Fibroblast of skin of scalp (primary cell): ENCODE measurements around the gene BRD3OS.

ENCODE experiments used
- DNase-seq: peaks from one replicate; pipeline ENCODE4 v3.0.0-alpha.2; 2013

Gene BRD3OS

DNA sequence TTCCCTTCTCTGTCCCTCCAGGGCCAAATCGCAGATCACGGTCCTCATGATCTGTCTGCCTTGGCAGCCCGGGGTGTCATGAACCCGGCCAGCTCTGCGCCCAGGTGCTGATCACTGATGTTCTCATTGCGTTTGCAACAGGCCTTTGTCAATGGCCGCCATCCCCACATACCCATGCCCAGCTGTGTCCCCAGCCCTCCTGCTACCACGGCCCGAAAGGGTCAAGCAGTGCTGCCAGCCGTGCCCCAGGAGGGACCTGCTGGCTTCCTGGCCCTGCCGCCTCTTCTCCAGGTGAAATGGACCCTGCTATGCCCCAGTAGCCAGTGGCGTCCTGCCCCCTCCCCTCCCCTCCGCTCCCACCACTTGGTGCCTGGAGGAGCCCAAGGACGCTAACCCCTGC lies 20.4 kb upstream of the BRD3OS start:
- no peak for DNase-seq

DNA sequence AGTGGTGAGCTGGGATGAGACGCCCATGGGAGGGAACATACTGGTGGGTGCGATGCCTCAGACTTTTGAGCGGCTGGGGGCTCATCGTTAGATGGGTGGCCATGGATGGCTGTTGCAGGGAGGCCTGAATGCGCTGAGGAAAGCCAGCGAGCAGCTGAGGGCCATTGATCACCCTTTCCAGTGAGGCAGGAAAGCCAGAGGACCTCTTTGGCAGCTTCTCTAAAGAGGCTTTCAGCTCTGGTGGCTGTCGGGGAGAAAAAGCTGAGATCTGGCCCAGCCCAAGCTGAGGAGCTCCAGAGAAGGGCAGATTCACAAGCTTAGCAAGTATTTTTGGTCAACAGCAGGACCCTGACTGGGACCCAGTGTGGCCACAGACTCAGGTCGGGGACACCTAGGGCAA lies 19.9 kb upstream of the BRD3OS start:
- DNase-seq, result no peak

- DNase-seq, result no peak
These were observed 18.1 kb upstream of the BRD3OS start for GRCh38 chr9:134007150-134007549.

- no peak for DNase-seq
These were observed 17.7 kb upstream of the BRD3OS start for GRCh38 chr9:134007571-134007970.

- no peak for DNase-seq
These were observed 14.7 kb upstream of the BRD3OS start for GRCh38 chr9:134010310-134011173.

- DNase-seq, result no peak
These were observed 13.9 kb upstream of the BRD3OS start for GRCh38 chr9:134011401-134011800.

DNA sequence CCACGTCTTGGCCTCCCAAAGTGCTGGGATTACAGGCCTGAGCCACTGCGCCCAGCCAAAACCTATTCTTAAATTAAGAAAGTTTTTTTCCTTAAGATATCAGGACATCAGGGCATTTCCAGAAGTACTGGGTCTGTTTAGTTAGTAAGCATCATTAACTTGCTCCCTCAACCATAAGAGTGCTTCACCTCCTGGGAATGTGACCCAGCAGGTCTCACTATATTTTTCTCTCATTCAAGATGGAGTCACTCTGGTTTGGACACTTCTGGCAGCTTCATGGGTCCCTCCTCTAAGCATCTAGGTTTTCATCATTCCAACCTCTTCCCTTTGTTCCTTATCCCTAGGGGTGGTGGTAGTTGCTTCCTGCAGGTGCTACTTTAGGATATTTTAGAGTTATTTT lies 10.3 kb upstream of the BRD3OS start:
- DNase-seq, result no peak

- no peak for DNase-seq
These were observed 978 bp upstream of the BRD3OS start for GRCh38 chr9:134024214-134024792.

DNA sequence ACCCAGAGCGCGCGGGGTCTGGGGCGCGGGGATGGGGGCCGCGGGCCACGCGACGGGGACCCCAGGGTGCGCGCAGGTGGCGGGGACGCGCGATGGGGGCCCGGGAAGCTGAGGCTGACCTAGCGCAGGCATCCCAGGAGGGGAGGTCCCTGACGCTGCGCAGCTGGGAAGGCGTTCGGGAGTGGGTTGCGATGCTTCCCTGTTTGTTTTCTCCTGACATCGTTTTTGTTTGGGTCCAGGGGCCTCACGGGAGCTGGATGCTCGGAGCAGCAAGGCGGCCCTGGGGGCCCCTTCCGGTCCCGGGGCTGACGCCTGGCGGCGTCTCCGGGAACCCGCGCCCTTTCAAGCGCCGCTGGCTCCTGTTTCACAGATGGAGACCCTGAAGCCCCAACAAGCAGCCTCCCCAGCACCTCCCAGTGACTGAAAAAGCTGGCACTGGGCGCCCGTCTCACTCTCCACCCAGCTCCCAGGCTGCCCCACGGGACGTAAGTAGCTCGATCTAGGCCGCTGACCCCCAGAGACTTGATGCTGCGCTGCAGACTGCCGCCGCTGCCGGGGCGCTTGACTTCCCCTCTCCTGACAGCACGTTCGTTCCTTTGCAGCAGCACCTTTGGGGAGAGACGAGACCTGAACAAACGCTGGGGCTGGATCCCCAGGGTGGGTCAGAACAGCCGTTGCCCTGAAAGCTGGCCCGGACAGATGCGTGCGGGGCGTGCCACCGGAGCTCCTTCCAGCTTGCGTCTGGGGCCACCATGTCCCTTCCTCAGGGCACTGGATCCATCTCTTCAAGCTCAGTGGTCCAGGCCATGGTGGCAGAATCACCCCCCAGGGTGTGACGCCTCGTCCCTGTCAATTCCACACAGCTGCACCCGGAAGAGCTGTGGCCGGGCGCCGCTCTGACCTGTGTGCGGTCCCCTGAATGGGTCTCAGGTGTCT lies 593 bp downstream of the BRD3OS start:
- peak; percentile 15 for DNase-seq

DNA sequence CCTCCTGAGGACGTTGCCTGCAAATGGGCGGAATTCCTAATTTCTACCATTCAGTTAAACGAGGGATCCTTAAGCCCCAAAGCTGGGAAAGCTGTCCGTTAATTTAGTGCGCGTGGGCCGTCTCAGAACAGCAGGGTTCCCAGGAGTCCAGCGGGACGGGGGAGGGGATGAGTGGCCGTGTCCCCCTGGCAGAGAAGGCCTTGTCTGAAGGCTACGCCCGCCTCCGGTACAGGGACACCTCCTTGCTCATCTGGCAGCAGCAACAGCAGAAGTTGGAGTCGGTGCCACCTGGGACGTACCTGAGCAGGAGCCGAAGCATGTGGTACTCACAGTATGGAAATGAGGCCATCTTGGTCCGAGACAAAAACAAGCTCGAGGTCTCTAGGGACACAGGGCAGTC lies 1.3 kb downstream of the BRD3OS start:
- DNase-seq, result no peak

DNA sequence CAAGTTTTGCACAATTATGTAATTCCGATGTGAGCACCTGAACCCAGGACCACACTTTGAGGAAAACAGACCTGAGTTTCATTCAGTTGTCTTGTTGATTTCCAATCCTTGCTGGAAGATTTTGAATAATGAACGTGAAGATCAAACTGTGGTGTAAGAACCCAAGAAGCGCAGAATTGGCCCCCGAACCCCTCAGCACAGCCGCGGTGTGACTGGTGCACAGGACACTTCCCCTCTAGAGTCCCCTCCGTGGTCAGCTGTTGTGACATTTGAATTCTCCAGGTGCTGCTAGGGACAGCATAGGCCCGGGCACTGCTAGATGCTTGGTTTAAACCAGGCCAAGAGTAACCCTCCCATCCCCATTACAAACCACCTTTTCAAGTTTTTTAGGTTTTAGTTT lies 1.7 kb downstream of the BRD3OS start:
- DNase-seq, result no peak

DNA sequence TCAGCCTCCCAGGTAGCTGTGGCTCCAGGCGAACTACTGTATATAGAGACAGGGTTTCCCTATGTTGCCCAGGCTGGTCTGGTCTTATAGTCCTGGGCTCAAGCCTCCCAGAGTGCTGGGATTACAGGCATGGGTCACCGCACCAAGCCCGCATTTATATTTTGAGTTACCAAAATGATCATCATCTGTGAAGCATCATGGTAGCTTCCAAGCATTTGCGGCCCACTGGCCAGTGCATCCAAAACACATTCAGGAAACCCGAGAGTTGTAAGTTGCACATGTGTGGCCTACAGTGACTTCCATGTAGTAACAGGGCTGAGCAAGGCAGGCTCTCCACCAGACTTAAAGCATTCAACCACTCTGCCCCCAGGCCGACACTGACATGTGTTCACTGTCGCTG lies 2.3 kb downstream of the BRD3OS start:
- no peak for DNase-seq

GRCh38 chr9:134028076-134028475 lies 2.8 kb downstream of the BRD3OS start:
- DNase-seq, result no peak

- no peak for DNase-seq
These were observed 3.4 kb downstream of the BRD3OS start for GRCh38 chr9:134028575-134029247.

- DNase-seq, result no peak
These were observed 4.3 kb downstream of the BRD3OS start for GRCh38 chr9:134029248-134030226.

GRCh38 chr9:134030821-134031470 lies 5.7 kb downstream of the BRD3OS start:
- DNase-seq, result no peak

- no peak for DNase-seq
These were observed 6.5 kb downstream of the BRD3OS start for GRCh38 chr9:134031783-134032182.

DNA sequence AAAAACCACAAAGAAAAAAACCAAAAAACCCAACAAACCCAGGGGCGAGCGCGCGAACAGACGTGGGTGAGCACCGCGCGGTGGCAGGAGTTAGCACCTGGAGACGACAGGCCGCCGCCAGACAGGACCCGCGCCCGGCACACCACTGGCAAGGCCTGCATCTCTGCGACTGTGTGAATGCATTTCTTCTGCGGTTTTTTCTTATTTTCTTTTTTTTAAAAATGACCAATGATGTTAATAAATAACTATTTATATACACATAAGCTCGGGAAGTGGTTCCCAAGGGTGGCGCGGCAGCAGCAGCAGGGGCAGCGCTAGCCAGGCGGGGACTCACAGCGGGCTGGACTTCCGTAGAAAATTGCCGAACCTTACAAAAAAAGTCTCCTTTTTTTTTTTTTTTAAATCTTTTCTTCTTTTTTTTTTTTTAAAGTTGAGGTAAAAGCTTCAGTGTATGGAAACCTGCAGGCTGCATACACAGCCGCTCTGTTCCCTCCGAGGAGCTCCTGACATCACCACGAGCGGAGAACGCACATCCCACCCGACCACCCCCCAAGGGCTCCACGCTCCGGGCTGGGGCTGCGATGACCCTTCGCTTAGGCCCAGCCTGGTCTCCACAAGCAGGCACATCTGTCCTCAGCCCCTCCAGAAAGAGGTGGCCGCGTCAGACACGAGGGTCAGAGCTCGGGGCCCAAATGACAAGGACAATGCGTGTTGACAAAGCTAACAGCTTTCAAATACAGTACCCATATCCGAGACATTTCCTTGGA lies 7.4 kb downstream of the BRD3OS start:
- no peak for DNase-seq

- no peak for DNase-seq
These were observed 8.4 kb downstream of the BRD3OS start for GRCh38 chr9:134033516-134034214.
